ENCODE measurements around the gene TNK2. TPM values are rescaled to one million over a fixed set of nuclear protein-coding genes. Genes with fewer than 3 reads are reported as not detected.
A peak's percentile ranks its signal among the peaks of the same experiment; 100 is the strongest.
"Not testable (repeated sequence)": the region's sequence is repeated elsewhere in the genome, so short reads cannot be mapped to it uniquely, and the experiment has no call there.

Gene TNK2
- total RNA-seq, 2 donors from 2014 or later = 56.5 to 67.7 TPM

DNA sequence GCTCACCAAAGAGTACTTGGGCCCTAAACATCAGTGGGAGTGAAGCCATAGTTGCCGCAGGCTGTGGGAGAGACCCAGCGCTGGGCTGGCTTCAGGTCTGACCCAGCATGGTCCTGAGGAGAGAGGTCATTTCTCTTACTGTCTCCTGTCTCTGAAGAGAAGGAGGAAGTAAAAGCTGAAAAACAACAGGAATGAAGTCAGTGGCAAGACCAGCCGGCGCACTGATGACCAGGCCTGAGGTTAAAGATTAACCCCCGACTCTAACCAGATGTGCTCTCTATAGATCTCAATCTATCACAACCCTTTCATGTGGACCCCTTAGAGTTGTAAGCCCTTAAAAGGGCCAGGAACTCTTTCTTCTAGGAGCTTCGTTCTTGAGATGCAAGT, 24.7 kb upstream of the TNK2 start:
- H3K27me3 Mint-ChIP-seq; H3K9me3 Mint-ChIP-seq; H3K27ac Mint-ChIP-seq; H3K4me1 Mint-ChIP-seq; ATAC-seq (replicated peaks); H3K4me3 Mint-ChIP-seq; H3K36me3 Mint-ChIP-seq (ENCODE audit: low read depth): not testable (repeated sequence)

GRCh38 chr3:195932418-195933043, 24.2 kb upstream of the TNK2 start:
- Mint-ChIP-seq H3K36me3 (ENCODE audit: low read depth) (peaks cover under 1% of the 10 kb centered on the region), H3K27me3 (no peaks in the 10 kb centered on the region), H3K4me3 (no peak overlapping the region), H3K27ac (no peak overlapping the region), H3K4me1 (no peaks in the 10 kb centered on the region), H3K9me3 (no peaks in the 10 kb centered on the region)
- ATAC-seq (replicated peaks) = no peak

DNA sequence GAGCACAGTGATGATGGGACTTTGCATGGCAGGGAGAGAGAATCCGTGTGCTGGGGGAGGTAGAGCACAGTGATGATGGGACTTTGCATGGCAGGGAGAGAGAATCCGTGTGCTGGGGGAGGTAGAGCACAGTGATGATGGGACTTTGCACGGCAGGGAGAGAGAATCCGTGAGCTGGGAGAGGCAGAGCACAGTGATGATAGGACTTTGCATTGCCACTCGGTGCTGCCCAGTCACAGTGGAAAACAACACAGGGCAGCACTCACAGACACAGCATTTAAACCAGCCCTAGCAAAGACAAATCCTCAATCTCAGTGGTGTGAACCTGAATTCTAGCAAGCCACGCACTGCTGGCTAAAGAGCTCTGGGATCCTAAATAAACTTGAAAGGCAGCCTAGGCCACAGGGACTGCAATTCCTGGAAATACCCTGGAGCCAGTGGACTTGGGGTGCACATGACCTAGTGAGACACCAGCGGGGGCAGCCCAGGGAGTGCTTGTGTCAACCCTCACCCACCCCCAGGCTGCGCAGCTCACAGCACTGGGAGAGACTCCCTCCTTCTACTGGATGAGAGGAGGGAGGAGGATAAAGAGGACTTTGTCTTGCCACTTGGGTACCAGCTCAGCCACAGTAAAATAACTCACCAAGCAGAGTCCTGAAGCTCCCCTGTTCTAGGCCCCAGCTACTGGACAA, 23.4 kb upstream of the TNK2 start:
- no peaks in the 10 kb centered on the region for H3K36me3 Mint-ChIP-seq (ENCODE audit: low read depth)
- no peaks in the 10 kb centered on the region for H3K4me1 Mint-ChIP-seq
- H3K27me3 Mint-ChIP-seq = no peaks in the 10 kb centered on the region
- ATAC-seq (replicated peaks) = no peak
- no peak overlapping the region for H3K27ac Mint-ChIP-seq
- H3K9me3 Mint-ChIP-seq = no peaks in the 10 kb centered on the region
- no peak overlapping the region for H3K4me3 Mint-ChIP-seq

GRCh38 chr3:195929452-195929851, 21.1 kb upstream of the TNK2 start:
- no peak overlapping the region for H3K27ac Mint-ChIP-seq
- ATAC-seq (replicated peaks) = no peak
- no peaks in the 10 kb centered on the region for H3K4me1 Mint-ChIP-seq
- H3K27me3 Mint-ChIP-seq = no peaks in the 10 kb centered on the region
- no peaks in the 10 kb centered on the region for H3K9me3 Mint-ChIP-seq
- no peak overlapping the region for H3K4me3 Mint-ChIP-seq
- H3K36me3 Mint-ChIP-seq (ENCODE audit: low read depth) = no peaks in the 10 kb centered on the region

DNA sequence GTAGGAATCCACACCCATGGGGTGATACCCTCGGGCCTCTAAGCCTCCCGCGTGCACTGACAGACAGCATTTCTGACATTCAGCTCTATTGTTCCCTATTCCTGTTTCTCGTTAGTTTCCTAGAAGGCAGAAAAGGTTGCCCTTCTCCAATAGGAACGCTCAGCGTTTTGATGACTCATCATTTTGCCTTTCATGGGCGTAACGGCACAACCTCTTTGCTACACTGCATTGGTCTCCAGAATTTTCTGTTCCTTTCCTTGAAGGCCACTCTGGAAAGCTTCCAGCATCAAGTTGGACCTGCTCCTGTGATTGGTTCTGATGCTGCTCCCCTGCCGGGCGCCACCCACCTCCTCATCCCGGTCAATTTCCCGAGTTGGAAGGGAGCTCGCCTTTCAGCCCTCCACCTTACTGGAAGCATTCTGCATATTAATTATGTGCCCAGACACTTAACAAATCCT, 13.0 kb upstream of the TNK2 start:
- ATAC-seq (replicated peaks) = no peak
- Mint-ChIP-seq H3K9me3 (no peaks in the 10 kb centered on the region), H3K27me3 (peaks cover 4% of the 10 kb centered on the region), H3K4me1 (no peaks in the 10 kb centered on the region), H3K36me3 (ENCODE audit: low read depth) (no peaks in the 10 kb centered on the region), H3K27ac (no peak overlapping the region), H3K4me3 (no peak overlapping the region)

DNA sequence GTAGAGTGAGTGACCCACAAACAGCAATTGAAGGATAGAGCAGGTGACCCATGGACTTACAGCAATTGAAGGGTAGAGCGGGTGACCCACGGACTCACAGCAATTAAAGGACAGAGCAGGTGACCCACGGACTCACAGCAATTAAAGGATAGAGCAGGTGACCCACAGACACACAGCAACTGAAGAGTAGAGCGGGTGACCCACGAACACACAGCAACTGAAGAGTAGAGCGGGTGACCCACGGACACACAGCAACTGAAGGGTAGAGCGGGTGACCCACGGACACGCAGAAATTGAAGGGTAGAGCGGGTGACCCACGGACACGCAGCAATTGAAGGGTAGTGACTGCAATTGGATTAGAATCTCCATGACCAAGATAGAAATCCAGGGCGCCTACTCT, 9.8 kb upstream of the TNK2 start:
- H3K9me3 Mint-ChIP-seq = no peaks in the 10 kb centered on the region
- ATAC-seq (replicated peaks) = no peak
- H3K36me3 Mint-ChIP-seq (ENCODE audit: low read depth) = no peaks in the 10 kb centered on the region
- H3K4me3 Mint-ChIP-seq = no peak overlapping the region
- peaks cover 9% of the 10 kb centered on the region for H3K4me1 Mint-ChIP-seq
- no peak overlapping the region for H3K27ac Mint-ChIP-seq
- H3K27me3 Mint-ChIP-seq = peaks cover 4% of the 10 kb centered on the region

DNA sequence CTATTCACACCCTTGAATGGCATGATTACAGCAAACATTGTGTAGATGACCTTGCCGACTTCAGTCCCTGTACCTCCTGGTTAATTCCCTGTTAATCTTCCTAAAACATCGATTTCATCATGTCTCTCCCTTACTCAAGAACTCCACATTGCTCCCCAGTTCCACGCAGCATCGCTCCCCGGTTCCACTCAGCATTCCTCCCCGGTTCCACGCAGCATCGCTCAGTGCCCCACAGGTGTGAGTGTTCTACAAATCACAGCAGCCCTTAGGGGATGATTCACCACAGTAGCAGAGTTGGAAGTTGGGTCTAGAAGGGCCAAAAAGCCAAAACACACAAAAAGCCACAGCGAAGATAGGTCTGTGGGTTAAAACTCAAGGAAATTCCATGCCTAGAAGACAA, 8.6 kb upstream of the TNK2 start:
- no peaks in the 10 kb centered on the region for H3K36me3 Mint-ChIP-seq (ENCODE audit: low read depth)
- peaks cover 9% of the 10 kb centered on the region for H3K4me1 Mint-ChIP-seq
- no peak overlapping the region for H3K4me3 Mint-ChIP-seq
- H3K27ac Mint-ChIP-seq = peak overlapping the region; percentile 6
- peaks cover 4% of the 10 kb centered on the region for H3K27me3 Mint-ChIP-seq
- H3K9me3 Mint-ChIP-seq = no peaks in the 10 kb centered on the region
- ATAC-seq (replicated peaks) = no peak

DNA sequence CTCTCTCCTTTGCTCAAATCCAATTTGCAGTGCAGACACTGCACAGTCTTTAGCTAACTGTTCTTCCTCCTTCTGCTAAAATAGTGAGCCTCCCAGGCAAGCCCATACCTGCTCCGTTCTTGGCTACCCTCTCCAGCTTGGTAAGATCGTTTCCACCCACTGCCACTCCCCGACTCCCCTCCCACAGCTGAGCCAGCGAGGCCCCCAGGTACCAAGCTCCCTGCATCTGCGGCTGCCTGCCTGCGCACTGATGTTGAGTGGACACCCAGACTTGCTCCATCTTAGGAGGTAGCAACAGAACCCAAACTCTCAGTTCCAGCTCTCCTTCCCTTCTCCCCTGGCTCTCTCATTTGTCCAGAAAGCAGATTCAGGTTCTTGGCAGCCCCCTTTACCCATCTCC, 7.9 kb upstream of the TNK2 start:
- peaks cover 9% of the 10 kb centered on the region for H3K4me1 Mint-ChIP-seq
- H3K36me3 Mint-ChIP-seq (ENCODE audit: low read depth) = no peaks in the 10 kb centered on the region
- peak overlapping the region; percentile 6 for H3K27ac Mint-ChIP-seq
- peaks cover 4% of the 10 kb centered on the region for H3K27me3 Mint-ChIP-seq
- H3K9me3 Mint-ChIP-seq = no peaks in the 10 kb centered on the region
- no peak overlapping the region for H3K4me3 Mint-ChIP-seq
- no peak for ATAC-seq (replicated peaks)

DNA sequence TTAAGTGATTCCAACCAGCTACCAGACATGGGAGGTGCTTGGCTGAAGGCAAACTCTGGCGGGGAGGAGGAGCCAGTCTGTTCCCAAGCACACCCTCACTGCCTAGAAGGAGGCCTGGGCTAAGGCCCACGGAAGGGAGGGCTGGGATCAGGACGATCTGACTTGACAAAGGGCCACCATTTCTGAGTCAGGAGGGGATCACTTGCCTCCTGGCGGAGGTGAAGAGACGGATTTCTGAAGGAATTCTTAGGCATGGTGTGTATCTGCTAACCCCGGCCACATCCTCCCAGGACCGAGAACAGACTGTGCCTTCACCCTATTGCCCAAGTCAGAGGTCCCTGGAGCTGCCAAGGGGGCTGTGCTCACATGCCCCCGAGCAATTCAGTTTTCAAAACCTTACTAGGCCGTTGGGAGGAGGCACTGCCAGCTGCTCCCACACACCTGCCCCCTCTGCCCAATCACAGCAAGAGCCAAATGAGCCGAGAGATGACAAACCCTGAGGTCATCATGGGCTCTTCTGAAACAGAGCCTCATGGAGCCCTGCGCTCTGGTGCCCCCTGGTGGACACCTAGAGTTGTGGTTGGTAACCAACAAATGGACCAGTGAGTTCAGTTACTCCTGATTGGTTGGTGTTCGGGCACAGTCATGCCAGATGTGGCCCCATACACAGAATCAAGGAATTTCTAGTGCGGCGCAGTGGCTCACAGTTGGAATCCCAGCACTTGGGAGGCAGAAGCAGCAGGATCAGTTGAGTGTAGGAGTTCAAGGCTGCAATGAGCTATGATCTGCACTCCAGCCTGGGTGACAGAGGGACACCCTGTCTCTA, 6.5 kb upstream of the TNK2 start:
- peak overlapping the region; percentile 75 for H3K27ac Mint-ChIP-seq
- H3K4me3 Mint-ChIP-seq = peak overlapping the region; percentile 58
- no peaks in the 10 kb centered on the region for H3K9me3 Mint-ChIP-seq
- peaks cover 4% of the 10 kb centered on the region for H3K27me3 Mint-ChIP-seq
- peak; percentile 100 for ATAC-seq (replicated peaks)
- peaks cover 9% of the 10 kb centered on the region for H3K4me1 Mint-ChIP-seq
- no peaks in the 10 kb centered on the region for H3K36me3 Mint-ChIP-seq (ENCODE audit: low read depth)

DNA sequence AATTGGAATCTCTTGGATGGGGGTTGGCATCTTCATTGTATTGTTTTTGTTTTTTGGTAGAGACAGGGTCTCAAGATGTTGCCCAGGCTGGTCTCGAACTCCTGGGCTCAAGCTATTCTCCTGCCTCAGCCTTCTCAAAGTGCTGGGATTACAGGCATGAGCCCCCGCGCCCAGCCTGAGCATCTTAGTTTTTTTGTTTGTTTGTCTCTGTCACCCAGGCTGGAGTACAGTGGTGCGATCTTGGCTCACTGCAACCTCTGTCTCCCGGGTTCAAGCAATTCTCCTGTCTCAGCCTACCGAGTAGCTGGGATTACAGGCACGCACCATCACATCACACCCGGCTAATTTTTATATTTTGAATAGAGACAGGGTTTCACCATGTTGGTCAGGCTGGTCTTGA, 5.8 kb upstream of the TNK2 start:
- not testable (repeated sequence) for H3K4me1 Mint-ChIP-seq; H3K27me3 Mint-ChIP-seq; H3K9me3 Mint-ChIP-seq; ATAC-seq (replicated peaks); H3K36me3 Mint-ChIP-seq (ENCODE audit: low read depth)
- Mint-ChIP-seq H3K4me3 (peak overlapping the region; percentile 58), H3K27ac (peak overlapping the region; percentile 75)

DNA sequence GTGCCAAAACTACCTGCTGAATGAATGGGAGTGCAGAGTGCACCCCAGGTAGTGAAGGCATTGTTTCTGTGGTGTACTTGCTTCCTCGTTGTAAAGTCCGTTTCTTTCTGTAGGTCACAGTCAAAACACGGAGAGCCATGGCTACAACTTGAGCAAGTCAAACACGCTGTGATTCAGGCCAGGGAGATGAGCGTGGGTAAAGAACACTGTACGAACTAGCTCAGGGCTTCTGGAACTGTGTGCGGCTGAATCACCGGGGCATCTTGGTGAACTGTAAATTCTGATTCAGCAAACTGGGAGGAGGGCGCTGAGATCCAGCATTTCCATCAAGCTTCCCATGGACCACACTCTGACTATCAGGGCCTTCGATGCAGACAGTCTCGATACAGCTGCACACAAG, 5.0 kb upstream of the TNK2 start:
- Mint-ChIP-seq H3K9me3 (no peaks in the 10 kb centered on the region), H3K27ac (no peak overlapping the region), H3K4me3 (no peak overlapping the region), H3K36me3 (ENCODE audit: low read depth) (no peaks in the 10 kb centered on the region), H3K4me1 (peaks cover 9% of the 10 kb centered on the region), H3K27me3 (peaks cover 4% of the 10 kb centered on the region)
- no peak for ATAC-seq (replicated peaks)

GRCh38 chr3:195911946-195912270, 3.6 kb upstream of the TNK2 start:
- ATAC-seq (replicated peaks) = no peak
- H3K4me1 Mint-ChIP-seq = peaks cover 17% of the 10 kb centered on the region
- no peak overlapping the region for H3K27ac Mint-ChIP-seq
- H3K4me3 Mint-ChIP-seq = no peak overlapping the region
- H3K9me3 Mint-ChIP-seq = no peaks in the 10 kb centered on the region
- no peaks in the 10 kb centered on the region for H3K36me3 Mint-ChIP-seq (ENCODE audit: low read depth)
- H3K27me3 Mint-ChIP-seq = peaks cover 4% of the 10 kb centered on the region

DNA sequence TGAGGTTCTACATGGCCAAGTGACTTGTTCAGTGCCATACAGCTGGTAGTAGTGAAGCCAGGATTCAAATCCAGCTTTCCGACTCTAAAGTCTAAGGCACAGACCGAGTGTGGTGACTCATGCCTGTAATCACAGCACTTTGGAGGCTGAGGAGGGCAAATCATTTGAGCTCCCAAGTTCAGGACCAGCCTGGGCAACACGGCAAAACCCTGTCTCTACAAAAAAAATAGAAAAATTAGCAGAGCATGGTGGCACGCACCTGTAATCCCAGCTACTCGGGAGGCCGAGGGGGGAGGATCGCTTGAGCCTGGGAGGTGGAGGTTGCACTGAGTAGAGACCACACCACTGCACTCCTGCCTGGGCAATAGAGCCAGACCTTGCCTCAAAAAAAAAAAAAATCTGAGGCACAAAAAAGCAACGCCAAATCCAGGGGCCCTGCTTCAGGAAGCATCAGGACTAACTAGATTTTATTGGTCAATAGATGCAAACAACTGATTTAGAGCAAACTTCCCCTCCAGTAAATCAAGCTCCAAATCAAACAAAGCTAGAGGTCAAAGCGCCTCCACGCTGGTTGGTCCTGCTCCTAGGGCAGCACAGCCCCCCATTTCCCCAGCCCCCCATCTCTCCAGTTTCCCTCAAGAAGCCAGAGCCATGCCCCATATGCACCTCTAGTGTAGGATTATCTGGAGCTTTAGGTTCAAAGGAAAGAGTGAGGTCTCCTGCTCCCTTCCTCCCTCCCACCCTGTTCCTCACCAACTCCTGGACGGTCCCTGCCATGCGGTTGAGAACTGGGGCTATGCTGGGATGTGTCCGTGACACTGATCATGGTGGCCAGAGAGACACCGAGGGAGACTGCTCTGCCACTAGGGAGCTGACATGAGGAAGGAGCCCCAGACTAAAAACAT, 2.9 kb upstream of the TNK2 start:
- H3K4me3 Mint-ChIP-seq = no peak overlapping the region
- no peaks in the 10 kb centered on the region for H3K27me3 Mint-ChIP-seq
- H3K36me3 Mint-ChIP-seq (ENCODE audit: low read depth) = no peaks in the 10 kb centered on the region
- H3K9me3 Mint-ChIP-seq = no peaks in the 10 kb centered on the region
- H3K27ac Mint-ChIP-seq = no peak overlapping the region
- no peak for ATAC-seq (replicated peaks)
- peaks cover 20% of the 10 kb centered on the region for H3K4me1 Mint-ChIP-seq

- Mint-ChIP-seq H3K27me3 (no peaks in the 10 kb centered on the region), H3K4me1 (peaks cover 28% of the 10 kb centered on the region), H3K9me3 (no peaks in the 10 kb centered on the region), H3K27ac (no peak overlapping the region), H3K4me3 (peak overlapping the region; percentile 58), H3K36me3 (ENCODE audit: low read depth) (no peaks in the 10 kb centered on the region)
- no peak for ATAC-seq (replicated peaks)
These were observed 2.1 kb upstream of the TNK2 start for GRCh38 chr3:195910499-195910845.
